Left lung (tissue), 10 donors: ENCODE results near the gene PITX1. TPM values are rescaled to one million over a fixed set of nuclear protein-coding genes. Genes with fewer than 3 reads are reported as not detected.

Source experiments
- ATAC-seq: fragments of 200-7000 bp; cut with Tn5 transposase; one replicate; pipeline ENCODE4 v1.9.1; 2020; ENCODE audit warnings: moderate library complexity
- DNase-seq, 4 donors: peaks; one replicate each; pipeline ENCODE4 v3.0.0-alpha.2; 2013 to 2020
- H3K27ac ChIP-seq, 2 donors: fragments of 200-600 bp; sonication (generic) in 1 of 2; one replicate each; pipeline versions ENCODE4 v1.5.0 to v1.8.0; 2020 to 2021
- H3K27me3 ChIP-seq, 2 donors: fragments of 200-600 bp; sonication (generic) in 1 of 2; one replicate each; pipeline versions ENCODE4 v1.5.0 to v1.8.0; 2020 to 2021
- H3K36me3 ChIP-seq, 2 donors: fragments of 200-600 bp; sonication (generic) in 1 of 2; one replicate each; pipeline versions ENCODE4 v1.5.0 to v1.8.0; 2020 to 2021
- H3K4me1 ChIP-seq, 2 donors: fragments of 200-600 bp; one replicate each; pipeline ENCODE4 v1.8.0; 2021
- H3K4me3 ChIP-seq, 2 donors: fragments of 200-600 bp; sonication (generic) in 1 of 2; one replicate each; pipeline versions ENCODE4 v1.5.0 to v1.8.0; 2020 to 2021; ENCODE audit warnings: mild to moderate bottlenecking in 1 of 2
- H3K9me3 ChIP-seq, 2 donors: fragments of 200-600 bp; sonication (generic) in 1 of 2; one replicate each; pipeline versions ENCODE4 v1.5.0 to v1.8.0; 2020 to 2021
- intact Hi-C, 2 donors: fragments of 100-400 bp; cut with DNase I; formaldehyde crosslinking; loops; one replicate each; pipeline versions ENCODE4 v1.11.2 to v1.14.2; 2022
- polyA plus RNA-seq, 6 donors: library from polyadenylated mRNA; unstranded; fragments of 120-200 nt; gene quantifications; one replicate each; pipeline ENCODE4 v1.2.1, GENCODE V29; 2013; ENCODE audit not compliant: insufficient read length in 6 of 6
- total RNA-seq, 2 donors: library from RNA; stranded (reverse); fragmentation: NEBNext Ultra II Directional; extraction: Animal tissue kit (Norgen Biotek cat#: 25700); gene quantifications; one replicate each; pipeline ENCODE4 v1.2.1, GENCODE V29; 2021
- TF ChIP-seq, protein P1 (sequence below), 2 donors: fragments of 200-600 bp; sonication (generic) in 1 of 2; IDR thresholded peaks; one replicate each; pipeline versions ENCODE4 v1.5.0 to v1.8.0; 2021; ENCODE audit warnings: antibody characterized with exemption in 2 of 2
- donor health status: DM: no; HTN: yes; CAD: no.
- donor health status: DM: no; HTN: no; CAD: no.

The PITX1 gene
- total and polyA plus RNA-seq, 8 donors: 0.17 to 0.68 (median 0.32) TPM; not detected in 1

DNA sequence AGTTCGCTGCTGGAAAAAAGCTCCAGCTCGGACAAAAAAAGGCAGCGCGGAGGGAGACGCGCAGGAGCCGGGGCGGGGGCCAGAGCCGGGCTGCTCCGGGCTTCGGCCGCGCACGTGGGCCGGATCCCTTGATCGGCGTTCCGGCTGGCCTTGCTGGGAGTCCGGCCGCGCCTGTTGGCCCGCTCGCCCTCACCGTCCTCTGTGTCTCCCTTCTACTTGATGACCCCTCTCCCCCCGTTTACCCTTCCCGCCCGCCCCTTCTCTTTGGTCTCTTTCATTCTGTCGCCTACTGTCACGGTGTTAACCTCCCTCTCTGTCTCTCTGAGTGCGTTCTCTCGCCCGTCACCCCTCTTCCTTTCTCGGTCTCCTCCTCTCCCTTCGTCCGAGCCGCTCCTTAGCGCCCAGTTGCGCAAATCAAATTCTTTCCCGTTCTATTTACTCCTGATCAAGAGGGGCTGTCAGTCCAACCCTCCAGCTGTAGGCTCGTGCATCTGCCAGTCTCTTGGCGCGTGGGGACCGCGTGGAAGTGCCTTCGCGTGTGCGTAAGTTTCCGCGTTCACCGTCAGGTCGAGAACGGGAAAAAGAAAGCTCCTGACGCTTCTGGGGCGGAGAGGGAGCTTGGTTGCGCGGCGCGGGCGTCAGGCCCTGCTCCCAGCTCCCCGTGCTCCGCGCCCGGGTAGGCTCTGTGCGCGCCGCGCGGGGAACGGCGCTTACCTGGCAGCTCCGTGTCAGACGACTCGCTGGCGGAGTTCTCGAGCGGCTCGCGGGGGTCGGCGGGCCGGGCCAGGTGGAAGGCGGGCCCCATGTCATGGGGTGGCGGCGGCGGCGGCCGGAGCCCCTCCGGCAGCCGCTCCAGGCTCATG lies 798 bp downstream of the PITX1 start:
- Histone ChIP-seq H3K27me3 (peaks cover 93 to 99% of the 10 kb centered on the region in 2 donors), H3K4me1 (peaks cover 22 to 39% of the 10 kb centered on the region in 2 donors), H3K36me3 (no peaks in the 10 kb centered on the region), H3K9me3 (no peaks in the 10 kb centered on the region), H3K27ac (no peak overlapping the region), H3K4me3 (peak overlapping the region; percentile 28 to 35)
- ATAC-seq: peak; percentile 40
- intact Hi-C loops: no loop called here
- TF ChIP-seq, protein P1, sequence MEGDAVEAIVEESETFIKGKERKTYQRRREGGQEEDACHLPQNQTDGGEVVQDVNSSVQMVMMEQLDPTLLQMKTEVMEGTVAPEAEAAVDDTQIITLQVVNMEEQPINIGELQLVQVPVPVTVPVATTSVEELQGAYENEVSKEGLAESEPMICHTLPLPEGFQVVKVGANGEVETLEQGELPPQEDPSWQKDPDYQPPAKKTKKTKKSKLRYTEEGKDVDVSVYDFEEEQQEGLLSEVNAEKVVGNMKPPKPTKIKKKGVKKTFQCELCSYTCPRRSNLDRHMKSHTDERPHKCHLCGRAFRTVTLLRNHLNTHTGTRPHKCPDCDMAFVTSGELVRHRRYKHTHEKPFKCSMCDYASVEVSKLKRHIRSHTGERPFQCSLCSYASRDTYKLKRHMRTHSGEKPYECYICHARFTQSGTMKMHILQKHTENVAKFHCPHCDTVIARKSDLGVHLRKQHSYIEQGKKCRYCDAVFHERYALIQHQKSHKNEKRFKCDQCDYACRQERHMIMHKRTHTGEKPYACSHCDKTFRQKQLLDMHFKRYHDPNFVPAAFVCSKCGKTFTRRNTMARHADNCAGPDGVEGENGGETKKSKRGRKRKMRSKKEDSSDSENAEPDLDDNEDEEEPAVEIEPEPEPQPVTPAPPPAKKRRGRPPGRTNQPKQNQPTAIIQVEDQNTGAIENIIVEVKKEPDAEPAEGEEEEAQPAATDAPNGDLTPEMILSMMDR (IDR thresholded peaks at IDR 0.05): no peak
- DNase-seq: peak in 1 of 4 donors; percentile 74

DNA sequence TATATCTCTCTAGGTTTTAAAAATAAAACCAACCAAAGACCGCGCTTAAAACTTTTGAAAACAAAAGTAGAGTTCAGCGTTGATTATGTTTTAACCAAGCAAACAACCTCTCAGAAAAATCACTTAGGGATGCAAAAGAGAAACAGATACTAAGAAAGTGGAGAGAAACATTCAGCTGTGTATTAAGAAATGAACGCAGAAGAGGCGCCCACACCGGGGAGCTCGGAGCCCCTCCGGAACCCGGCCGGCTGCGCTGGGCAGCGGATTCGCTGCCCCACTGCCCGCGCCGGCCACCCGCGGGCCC lies 1.4 kb downstream of the PITX1 start:
- intact Hi-C loops: no loop called here

DNA sequence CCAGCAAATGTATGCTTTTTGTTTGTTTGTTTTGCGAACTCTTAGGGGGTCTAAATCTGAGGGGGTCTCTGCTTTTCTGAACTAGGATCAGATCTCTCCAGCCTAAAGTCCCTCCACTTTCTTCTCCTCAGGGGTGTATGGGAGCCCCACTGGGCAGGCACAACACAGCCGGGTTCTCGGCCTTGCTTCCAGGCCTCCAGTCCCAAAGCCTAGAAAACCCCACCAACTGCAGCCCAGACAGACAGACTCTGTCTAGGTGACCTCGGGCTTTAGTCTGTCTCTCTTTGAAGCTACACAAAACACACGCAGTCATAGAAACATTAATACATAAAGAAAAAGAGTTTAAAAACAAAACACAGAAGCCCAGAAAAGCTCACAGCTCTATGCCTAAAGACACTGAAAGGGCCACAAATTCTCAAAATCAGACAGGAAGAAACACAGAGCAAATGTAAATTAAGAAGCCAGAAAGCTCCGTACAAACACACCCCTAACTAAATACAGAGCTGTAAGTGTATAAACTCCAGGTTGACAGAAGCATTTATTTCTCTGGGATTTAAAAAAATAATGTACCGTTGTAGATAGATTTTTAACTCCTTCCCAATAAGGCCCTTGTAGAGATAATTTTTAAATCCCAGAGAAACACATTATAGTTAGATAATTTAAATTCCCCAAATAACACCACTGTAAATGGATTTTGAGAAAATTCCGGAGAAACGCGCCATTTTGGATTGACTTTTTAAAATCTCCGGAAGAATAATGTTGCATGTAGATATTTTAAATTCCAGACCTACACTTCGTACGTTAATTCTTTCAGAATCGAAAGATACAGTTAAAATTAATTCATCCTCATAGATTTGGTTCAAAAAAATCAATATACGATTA lies 2.0 kb downstream of the PITX1 start:
- intact Hi-C loops: no loop called here
- no peak for ATAC-seq
- H3K4me1 ChIP-seq: peaks cover 22 to 39% of the 10 kb centered on the region in 2 donors

More for the DNA sequence above, 1.4 kb downstream of the PITX1 start:
- Histone ChIP-seq H3K27me3 (peaks cover 93 to 99% of the 10 kb centered on the region in 2 donors), H3K4me3 (peak overlapping the region in 1 of 2 donors; percentile 35), H3K9me3 (no peaks in the 10 kb centered on the region), H3K27ac (no peak overlapping the region), H3K36me3 (no peaks in the 10 kb centered on the region), H3K4me1 (peaks cover 22 to 39% of the 10 kb centered on the region in 2 donors)
- TF ChIP-seq, protein P1 (IDR thresholded peaks at IDR 0.05): no peak
- ATAC-seq (no peak), DNase-seq (no peak)

DNA sequence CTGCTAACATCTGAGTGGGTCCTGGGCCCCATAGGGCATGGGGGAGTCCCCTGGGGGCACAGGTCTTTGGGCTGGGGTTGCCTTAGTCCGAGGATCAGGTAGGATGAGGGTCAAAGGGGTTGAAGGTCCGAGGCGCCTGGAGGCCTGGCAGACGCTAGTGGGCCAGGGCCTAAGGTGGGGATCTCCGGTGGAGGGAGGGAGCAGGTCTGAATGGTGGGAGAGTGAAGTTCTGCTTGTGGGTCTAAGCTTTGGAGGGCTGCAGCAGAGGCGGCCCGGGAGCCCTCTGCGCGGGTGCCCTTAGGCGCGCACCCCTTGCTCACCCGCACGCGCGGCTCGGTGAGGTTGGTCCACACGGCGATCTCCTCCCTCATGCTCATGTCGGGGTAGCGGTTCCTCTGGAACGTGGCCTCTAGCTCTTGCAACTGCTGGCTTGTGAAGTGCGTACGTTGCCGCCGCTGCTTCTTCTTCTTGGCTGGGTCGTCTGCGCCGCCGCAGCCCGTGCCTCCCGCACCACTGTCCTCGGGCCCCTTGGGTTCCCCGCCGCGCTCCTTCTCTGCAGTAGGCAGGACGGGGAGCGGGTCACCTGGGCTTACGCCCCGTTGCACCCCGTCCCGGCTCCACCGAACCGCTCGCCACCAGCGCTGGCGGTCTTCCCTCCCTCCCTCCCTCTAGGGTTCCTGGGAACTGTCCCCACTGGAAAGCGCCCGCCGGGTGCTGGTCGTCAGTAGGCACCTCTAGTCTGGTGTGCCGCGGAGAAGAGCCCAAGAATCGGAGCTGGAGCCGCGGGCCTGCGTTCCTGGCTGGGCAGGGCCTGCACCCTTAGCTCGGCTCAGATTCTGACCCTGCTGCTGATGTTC lies 2.8 kb downstream of the PITX1 start:
- Histone ChIP-seq H3K4me3 (peak overlapping the region in 1 of 2 donors; percentile 22), H3K4me1 (peaks cover 22 to 39% of the 10 kb centered on the region in 2 donors), H3K27me3 (peaks cover 88 to 99% of the 10 kb centered on the region in 2 donors), H3K9me3 (no peaks in the 10 kb centered on the region), H3K36me3 (no peaks in the 10 kb centered on the region), H3K27ac (no peak overlapping the region)
- ATAC-seq: no peak
- intact Hi-C loops: no loop called here
- peak in 1 of 4 donors; percentile 76 for DNase-seq
- TF ChIP-seq, protein P1 (IDR thresholded peaks at IDR 0.05): no peak

More for the DNA sequence above, 2.0 kb downstream of the PITX1 start:
- Histone ChIP-seq H3K27ac (no peak overlapping the region), H3K9me3 (no peaks in the 10 kb centered on the region), H3K4me3 (no peak overlapping the region), H3K36me3 (no peaks in the 10 kb centered on the region), H3K27me3 (peaks cover 93 to 99% of the 10 kb centered on the region in 2 donors)
- no peak for DNase-seq
- TF ChIP-seq, protein P1 (IDR thresholded peaks at IDR 0.05): no peak
